Neural cell (in vitro differentiated cells): ENCODE measurements around the gene CLDN7. TPM values are rescaled to one million over a fixed set of nuclear protein-coding genes. Genes with fewer than 3 reads are reported as not detected.
A peak's percentile ranks its signal among the peaks of the same experiment; 100 is the strongest.

Experiments used
- H2AFZ ChIP-seq: fragments of 200-600, 300-800 bp; sonication (generic), shearing (Covaris generic); 2 replicates; pipeline ENCODE4 v1.6.0; 2014; ENCODE audit warnings: low read depth, mild to moderate bottlenecking, antibody characterized with exemption, low read length, moderate library complexity
- H3F3A ChIP-seq: fragments of 200-600 bp; shearing (Covaris generic); 2 replicates; pipeline ENCODE4 v1.6.1; 2016; ENCODE audit warnings: mild to moderate bottlenecking, moderate library complexity, mixed read lengths, antibody characterized with exemption, low read length; ENCODE audit not compliant: insufficient read depth, poor library complexity, severe bottlenecking
- H3K27ac ChIP-seq: fragments of 200-600, 300-800 bp; sonication (generic), shearing (Covaris generic); 2 replicates; pipeline ENCODE4 v1.5.1; 2014; ENCODE audit warnings: mild to moderate bottlenecking, low read length, moderate library complexity
- H3K27me3 ChIP-seq: fragments of 300-800, 200-600 bp; sonication (generic), shearing (Covaris generic); 2 replicates; pipeline ENCODE4 v1.6.0; 2014; ENCODE audit warnings: mild to moderate bottlenecking, low read depth, low read length, moderate library complexity; ENCODE audit not compliant: insufficient read depth
- H3K36me3 ChIP-seq: fragments of 300-800, 200-600 bp; sonication (generic), shearing (Covaris generic); 2 replicates; pipeline ENCODE4 v1.5.1; 2014; ENCODE audit warnings: mild to moderate bottlenecking, antibody characterized with exemption, low read length, moderate library complexity; ENCODE audit not compliant: insufficient read depth
- H3K4me2 ChIP-seq: fragments of 300-800, 200-600 bp; sonication (generic), shearing (Covaris generic); 2 replicates; pipeline ENCODE4 v1.6.0; 2014; ENCODE audit warnings: mild to moderate bottlenecking, low read length
- H3K4me3 ChIP-seq: fragments of 300-800, 200-600 bp; sonication (generic), shearing (Covaris generic); 2 replicates; pipeline ENCODE4 v1.5.1; 2014; ENCODE audit warnings: mild to moderate bottlenecking, low read length, moderate library complexity
- H3K79me2 ChIP-seq: fragments of 200-600 bp; shearing (Covaris generic); replicated peaks from 2 replicates; pipeline ENCODE4 v1.6.0; 2014; ENCODE audit warnings: mild to moderate bottlenecking, low read length, moderate library complexity; ENCODE audit not compliant: insufficient read depth
- H3K9ac ChIP-seq: fragments of 300-800, 200-600 bp; sonication (generic), shearing (Covaris generic); 2 replicates; pipeline ENCODE4 v1.6.1; 2016; ENCODE audit warnings: mild to moderate bottlenecking, low read length, mixed read lengths
- H3K9me2 ChIP-seq: fragments of 200-600 bp; shearing (Covaris generic); 2 replicates; pipeline ENCODE4 v1.6.1; 2016; ENCODE audit warnings: mild to moderate bottlenecking, low read length, mixed read lengths; ENCODE audit not compliant: insufficient read depth
- H3K9me3 ChIP-seq: fragments of 200-600, 300-800 bp; sonication (generic), shearing (Covaris generic); 2 replicates; pipeline ENCODE4 v1.6.1; 2016; ENCODE audit warnings: mild to moderate bottlenecking, mixed run types, low read length, moderate library complexity, mixed read lengths
- H4K20me1 ChIP-seq: fragments of 200-600 bp; shearing (Covaris generic); 2 replicates; pipeline ENCODE4 v1.6.1; 2016; ENCODE audit warnings: mild to moderate bottlenecking, mixed run types; ENCODE audit not compliant: insufficient read depth
- CTCF ChIP-seq: fragments of 450-650 bp; IDR thresholded peaks from 2 replicates; pipeline ENCODE4 v1.5.1; 2014; ENCODE audit warnings: antibody characterized with exemption, mild to moderate bottlenecking, moderate library complexity; ENCODE audit not compliant: poor library complexity, severe bottlenecking
- EP300 ChIP-seq: fragments of 450-650 bp; conservative IDR thresholded peaks from 2 replicates; pipeline ENCODE4 v1.6.1; 2014; ENCODE audit warnings: antibody characterized with exemption, mild to moderate bottlenecking, moderate library complexity; ENCODE audit not compliant: poor library complexity, severe bottlenecking
- EZH2 ChIP-seq: fragments of 200-600, 300-800 bp; shearing (Covaris generic), sonication (generic); IDR thresholded peaks from 2 replicates; pipeline ENCODE4 v1.6.1; 2014; ENCODE audit warnings: antibody characterized with exemption, low read length, borderline replicate concordance, mild to moderate bottlenecking; ENCODE audit not compliant: insufficient read depth, poor library complexity, severe bottlenecking
- MXI1 ChIP-seq: fragments of 450-650 bp; conservative IDR thresholded peaks from 2 replicates; pipeline ENCODE4 v1.6.1; 2014; ENCODE audit warnings: antibody characterized with exemption, mild to moderate bottlenecking; ENCODE audit not compliant: poor library complexity, severe bottlenecking
- RAD21 ChIP-seq: fragments of 450-650 bp; conservative IDR thresholded peaks from 2 replicates; pipeline ENCODE4 v1.6.1; 2014; ENCODE audit warnings: antibody characterized with exemption, mild to moderate bottlenecking, moderate library complexity
- REST ChIP-seq: IDR thresholded peaks from 2 replicates; pipeline ENCODE4 v1.6.1; 2012; ENCODE audit warnings: borderline replicate concordance
- SMC3 ChIP-seq: fragments of 450-650 bp; conservative IDR thresholded peaks from 2 replicates; pipeline ENCODE4 v1.6.1; 2014; ENCODE audit warnings: antibody characterized with exemption, mild to moderate bottlenecking, moderate library complexity; ENCODE audit not compliant: poor library complexity
- TAF1 ChIP-seq: IDR thresholded peaks from 2 replicates; pipeline ENCODE4 v1.6.1; 2012; ENCODE audit warnings: low read depth
- polyA plus RNA-seq: library from polyadenylated mRNA; depleted of rRNA; stranded (reverse); fragments of >200 nt; gene quantifications from 2 replicates; pipeline ENCODE4 v1.2.3, GENCODE V29; 2014

Gene CLDN7
- polyA plus RNA-seq, 1 donor from 2014 or later = 0.27 TPM

- Histone ChIP-seq H3K4me2 (no peak overlapping the region), H3K27me3 (no peaks in the 10 kb centered on the region), H3K9me3 (no peaks in the 10 kb centered on the region), H3K4me3 (peak overlapping the region; percentile 82), H3K79me2 (peaks cover 39% of the 10 kb centered on the region), H2AFZ (no peak overlapping the region), H4K20me1 (no peaks in the 10 kb centered on the region), H3K9ac (peak overlapping the region; percentile 92), H3F3A (no peaks in the 10 kb centered on the region), H3K27ac (no peak overlapping the region), H3K9me2 (no peaks in the 10 kb centered on the region), H3K36me3 (no peaks in the 10 kb centered on the region)
- TF ChIP-seq CTCF = no peak
- no peak for TF ChIP-seq SMC3
- TF ChIP-seq EP300 = no peak
- no peak for TF ChIP-seq EZH2
- no peak for TF ChIP-seq REST
- no peak for TF ChIP-seq RAD21
- no peak for TF ChIP-seq MXI1
- no peak for TF ChIP-seq TAF1
Observed at GRCh38 chr17:7218758-7219157, 43.5 kb downstream of the CLDN7 start.

- no peaks in the 10 kb centered on the region for H3K36me3 ChIP-seq
- H3K4me3 ChIP-seq = peak overlapping the region; percentile 82
- peak overlapping the region; percentile 97 for H3K4me2 ChIP-seq
- H3K27me3 ChIP-seq = no peaks in the 10 kb centered on the region
- H3K9ac ChIP-seq = peak overlapping the region; percentile 92
- H3K9me3 ChIP-seq = no peaks in the 10 kb centered on the region
- TF ChIP-seq MXI1 = no peak
- no peak for TF ChIP-seq TAF1
- TF ChIP-seq CTCF = no peak
- no peak overlapping the region for H2AFZ ChIP-seq
- H3K79me2 ChIP-seq = peaks cover 43% of the 10 kb centered on the region
- peaks cover 4% of the 10 kb centered on the region for H3F3A ChIP-seq
- peak overlapping the region; percentile 98 for H3K27ac ChIP-seq
- no peaks in the 10 kb centered on the region for H4K20me1 ChIP-seq
- no peaks in the 10 kb centered on the region for H3K9me2 ChIP-seq
Observed at GRCh38 chr17:7218166-7218565, 44.1 kb downstream of the CLDN7 start.
